SK-N-SH (cell line): Measurements from ENCODE around the gene NEU3.

Experiments
- EP300 ChIP-seq, 2 experiments: IDR thresholded peaks; 2 replicates each; pipeline versions ENCODE4 v1.4.0 to v1.6.1; 2012; ENCODE audit warnings: borderline replicate concordance in 1 of 2, low read depth in 1 of 2, low read length in 1 of 2
- POLR2AphosphoS5 ChIP-seq: IDR thresholded peaks from 2 replicates; pipeline ENCODE4 v1.6.1; 2012; ENCODE audit warnings: low read depth, low read length
- RAD21 ChIP-seq: IDR thresholded peaks from 2 replicates; pipeline ENCODE4 v1.6.1; 2012; ENCODE audit warnings: mild to moderate bottlenecking, low read length
- TF ChIP-seq, protein P1 (sequence below): fragments of 200-600 bp; sonication (generic); IDR thresholded peaks from 2 replicates; pipeline ENCODE4 v1.6.1; 2017; ENCODE audit warnings: antibody characterized with exemption, mild to moderate bottlenecking, moderate library complexity

DNA sequence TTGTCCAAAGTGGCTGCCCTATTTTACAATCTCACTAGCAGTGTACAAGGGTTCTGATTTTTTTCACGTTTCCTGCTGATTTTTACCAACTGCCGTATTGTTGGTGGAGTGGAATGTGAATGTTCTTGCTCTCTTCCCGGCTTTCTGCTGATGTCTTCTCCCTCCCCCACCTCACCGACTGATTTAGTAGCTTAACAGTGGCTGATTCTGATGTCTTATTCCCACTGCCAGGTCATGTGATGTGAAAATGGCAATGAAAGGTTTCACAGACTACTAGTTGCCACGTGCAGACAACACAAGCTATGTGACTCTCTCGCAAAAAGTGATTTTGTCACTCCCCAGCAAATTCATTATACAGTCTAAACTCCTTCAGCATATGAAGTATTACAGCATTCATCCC lies 17.3 kb upstream of the NEU3 start:
- TF ChIP-seq, protein P1, sequence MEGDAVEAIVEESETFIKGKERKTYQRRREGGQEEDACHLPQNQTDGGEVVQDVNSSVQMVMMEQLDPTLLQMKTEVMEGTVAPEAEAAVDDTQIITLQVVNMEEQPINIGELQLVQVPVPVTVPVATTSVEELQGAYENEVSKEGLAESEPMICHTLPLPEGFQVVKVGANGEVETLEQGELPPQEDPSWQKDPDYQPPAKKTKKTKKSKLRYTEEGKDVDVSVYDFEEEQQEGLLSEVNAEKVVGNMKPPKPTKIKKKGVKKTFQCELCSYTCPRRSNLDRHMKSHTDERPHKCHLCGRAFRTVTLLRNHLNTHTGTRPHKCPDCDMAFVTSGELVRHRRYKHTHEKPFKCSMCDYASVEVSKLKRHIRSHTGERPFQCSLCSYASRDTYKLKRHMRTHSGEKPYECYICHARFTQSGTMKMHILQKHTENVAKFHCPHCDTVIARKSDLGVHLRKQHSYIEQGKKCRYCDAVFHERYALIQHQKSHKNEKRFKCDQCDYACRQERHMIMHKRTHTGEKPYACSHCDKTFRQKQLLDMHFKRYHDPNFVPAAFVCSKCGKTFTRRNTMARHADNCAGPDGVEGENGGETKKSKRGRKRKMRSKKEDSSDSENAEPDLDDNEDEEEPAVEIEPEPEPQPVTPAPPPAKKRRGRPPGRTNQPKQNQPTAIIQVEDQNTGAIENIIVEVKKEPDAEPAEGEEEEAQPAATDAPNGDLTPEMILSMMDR = no peak
- TF ChIP-seq EP300 (IDR thresholded peaks at IDR 0.05; ENCODE audit: borderline replicate concordance in 1 of 2, low read depth in 1 of 2, low read length in 1 of 2) = no peak
- no peak for TF ChIP-seq RAD21
- no peak for TF ChIP-seq POLR2AphosphoS5
